Mesothelial cell of epicardium (in vitro differentiated cells): ENCODE results near the gene CDKN2A. TPM values are rescaled to one million over a fixed set of nuclear protein-coding genes. Genes with fewer than 3 reads are reported as not detected.
A peak's percentile ranks its signal among the peaks of the same experiment; 100 is the strongest.

Experiments used
- DNase-seq, 2 experiments: peaks; one replicate each; pipeline ENCODE4 v3.0.0; 2021; ENCODE audit warnings: low spot score in 2 of 2; ENCODE audit not compliant: unreplicated experiment in 2 of 2
- H3K27ac Mint-ChIP-seq: 2 replicates; pipeline ENCODE4 v1.8.0; 2021; ENCODE audit warnings: mixed read lengths
- H3K27me3 Mint-ChIP-seq: 2 replicates; pipeline ENCODE4 v1.8.0; 2021; ENCODE audit warnings: low read depth, mixed read lengths
- H3K36me3 Mint-ChIP-seq: 2 replicates; pipeline ENCODE4 v1.8.0; 2021; ENCODE audit warnings: mixed read lengths
- H3K4me1 Mint-ChIP-seq: 2 replicates; pipeline ENCODE4 v1.8.0; 2021; ENCODE audit warnings: mixed read lengths
- H3K4me3 Mint-ChIP-seq: 2 replicates; pipeline ENCODE4 v1.8.0; 2021; ENCODE audit warnings: mild to moderate bottlenecking, moderate library complexity, mixed read lengths
- H3K9me3 Mint-ChIP-seq: 2 replicates; pipeline ENCODE4 v1.8.0; 2021; ENCODE audit warnings: mixed read lengths
- CTCF ChIP-seq: fragments of 200-600 bp; sonication (generic); IDR thresholded peaks from one replicate; pipeline ENCODE4 v1.5.0; 2021; ENCODE audit warnings: antibody characterized with exemption; ENCODE audit not compliant: unreplicated experiment
- total RNA-seq: library from RNA; stranded (reverse); gene quantifications from 3 replicates; pipeline ENCODE4 v1.2.1, GENCODE V29; 2021

CDKN2A gene
- total RNA-seq, 1 donor from 2014 or later: 86.1 TPM

- Mint-ChIP-seq H3K9me3 (no peaks in the 10 kb centered on the region), H3K27me3 (peaks cover 94% of the 10 kb centered on the region), H3K4me1 (peaks cover 20% of the 10 kb centered on the region), H3K4me3 (no peak overlapping the region), H3K36me3 (peaks cover under 1% of the 10 kb centered on the region), H3K27ac (no peak overlapping the region)
- DNase-seq: no peak
- no peak for TF ChIP-seq CTCF
These were observed 17.8 kb downstream of the CDKN2A start for GRCh38 chr9:21976334-21976875.

- H3K9me3 Mint-ChIP-seq: no peaks in the 10 kb centered on the region
- no peak for TF ChIP-seq CTCF
- peaks cover 98% of the 10 kb centered on the region for H3K27me3 Mint-ChIP-seq
- peak in 1 of 2 experiments; percentile 69 for DNase-seq
- H3K4me1 Mint-ChIP-seq: peaks cover 24% of the 10 kb centered on the region
- peak overlapping the region; percentile 83 for H3K4me3 Mint-ChIP-seq
- H3K27ac Mint-ChIP-seq: peak overlapping the region; percentile 84
- peaks cover 12% of the 10 kb centered on the region for H3K36me3 Mint-ChIP-seq
These were observed 19.3 kb downstream of the CDKN2A start for GRCh38 chr9:21974722-21975409.

- Mint-ChIP-seq H3K9me3 (no peaks in the 10 kb centered on the region), H3K4me3 (peak overlapping the region; percentile 83), H3K36me3 (peaks cover 16% of the 10 kb centered on the region), H3K4me1 (peaks cover 24% of the 10 kb centered on the region), H3K27me3 (peaks cover 98% of the 10 kb centered on the region), H3K27ac (peak overlapping the region; percentile 83)
- no peak for DNase-seq
- TF ChIP-seq CTCF: no peak
These were observed 19.9 kb downstream of the CDKN2A start for GRCh38 chr9:21974343-21974721.

- no peak overlapping the region for H3K27ac Mint-ChIP-seq
- H3K4me3 Mint-ChIP-seq: no peak overlapping the region
- no peak for TF ChIP-seq CTCF
- H3K36me3 Mint-ChIP-seq: peaks cover 32% of the 10 kb centered on the region
- no peak for DNase-seq
- peaks cover 99% of the 10 kb centered on the region for H3K27me3 Mint-ChIP-seq
- H3K9me3 Mint-ChIP-seq: no peaks in the 10 kb centered on the region
- H3K4me1 Mint-ChIP-seq: peaks cover 27% of the 10 kb centered on the region
These were observed 21.8 kb downstream of the CDKN2A start for GRCh38 chr9:21972361-21972760.

- no peak for DNase-seq
- H3K27ac Mint-ChIP-seq: no peak overlapping the region
- H3K4me1 Mint-ChIP-seq: peaks cover 28% of the 10 kb centered on the region
- H3K4me3 Mint-ChIP-seq: no peak overlapping the region
- H3K9me3 Mint-ChIP-seq: no peaks in the 10 kb centered on the region
- no peak for TF ChIP-seq CTCF
- H3K36me3 Mint-ChIP-seq: peaks cover 41% of the 10 kb centered on the region
- peaks cover 98% of the 10 kb centered on the region for H3K27me3 Mint-ChIP-seq
These were observed 23.2 kb downstream of the CDKN2A start for GRCh38 chr9:21970800-21971640.
